CD4-positive, alpha-beta T cell treated with Interferon gamma for 1 hour (primary cell): ENCODE measurements around the gene NUDCD2.
"Not testable (repeated sequence)": the region's sequence is repeated elsewhere in the genome, so short reads cannot be mapped to it uniquely, and the experiment has no call there.

Experiments
- DNase-seq: peaks from one replicate; pipeline ENCODE4 v3.0.0-alpha.2; 2020

The NUDCD2 gene

DNA sequence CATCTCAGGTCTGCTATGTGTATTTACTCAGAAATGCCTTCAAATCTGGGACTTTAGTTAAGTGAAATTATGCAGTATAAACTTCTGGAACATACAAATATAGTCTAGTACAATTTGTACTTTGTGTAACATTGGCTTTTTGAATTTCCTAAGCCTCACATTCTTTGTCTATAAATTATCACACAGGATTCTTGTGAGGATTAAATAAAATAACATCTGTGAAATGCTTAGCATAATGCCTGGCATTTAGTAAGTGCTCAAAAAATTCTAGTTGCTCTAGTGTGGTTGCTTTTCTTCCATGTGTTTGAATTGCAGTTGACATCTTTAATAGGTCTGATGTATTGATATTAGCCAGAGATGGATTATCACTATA lies 3.1 kb upstream of the NUDCD2 start:
- no peak for DNase-seq

GRCh38 chr5:163460562-163461171 lies 765 bp upstream of the NUDCD2 start, which contains the start of gene HMMR:
TSS of gene HMMR (plus strand) at chr5:163460632. CDS start at chr5:163460693, 61 bp downstream.
- no peak for DNase-seq

DNA sequence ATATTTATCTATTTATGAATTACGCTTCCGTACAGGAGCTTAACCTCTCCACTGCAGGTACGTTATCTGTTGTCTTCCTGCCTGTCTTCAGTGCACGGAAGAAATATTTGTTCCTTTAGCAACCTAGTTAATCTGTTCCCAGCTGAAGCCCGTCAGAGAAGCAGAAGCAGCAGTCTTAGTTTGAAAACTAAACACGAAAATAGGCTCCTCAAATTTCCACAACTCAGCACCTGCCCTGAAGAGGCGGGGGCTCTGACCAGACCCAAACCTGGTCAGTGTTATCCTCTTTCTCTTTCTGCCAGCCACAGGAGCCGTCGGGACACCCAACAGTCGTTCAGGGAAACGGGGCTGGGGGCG lies 462 bp downstream of the NUDCD2 start:
- DNase-seq = no peak

DNA sequence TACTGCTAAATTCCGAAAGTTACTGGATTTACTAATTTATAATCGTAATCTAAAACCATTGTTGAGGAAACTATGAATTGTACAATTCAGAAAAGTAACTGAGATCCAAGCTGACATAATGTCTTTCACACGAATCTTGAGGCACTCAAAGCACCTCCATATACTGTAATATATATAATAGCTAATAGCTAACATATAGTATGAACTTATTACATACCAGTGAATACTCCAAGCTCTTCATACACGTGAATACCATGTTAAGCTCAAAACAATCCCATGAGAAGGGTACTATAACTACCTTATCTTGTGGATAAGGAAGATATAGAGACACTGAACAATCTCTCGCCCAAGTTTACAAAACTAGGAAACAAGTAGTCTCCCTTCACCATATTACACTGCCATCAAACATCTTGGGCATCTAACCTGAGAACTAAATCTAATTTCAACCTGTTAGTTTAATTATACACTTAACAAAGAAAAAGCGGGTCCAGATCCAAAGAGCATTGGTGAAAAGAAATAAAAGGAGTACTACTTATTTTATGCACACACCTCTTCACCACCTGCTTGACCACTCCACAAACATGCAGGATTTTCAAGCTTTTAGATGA lies 1.0 kb downstream of the NUDCD2 start:
- no peak for DNase-seq

GRCh38 chr5:163456840-163457239 lies 3.1 kb downstream of the NUDCD2 start:
- DNase-seq = no peak

DNA sequence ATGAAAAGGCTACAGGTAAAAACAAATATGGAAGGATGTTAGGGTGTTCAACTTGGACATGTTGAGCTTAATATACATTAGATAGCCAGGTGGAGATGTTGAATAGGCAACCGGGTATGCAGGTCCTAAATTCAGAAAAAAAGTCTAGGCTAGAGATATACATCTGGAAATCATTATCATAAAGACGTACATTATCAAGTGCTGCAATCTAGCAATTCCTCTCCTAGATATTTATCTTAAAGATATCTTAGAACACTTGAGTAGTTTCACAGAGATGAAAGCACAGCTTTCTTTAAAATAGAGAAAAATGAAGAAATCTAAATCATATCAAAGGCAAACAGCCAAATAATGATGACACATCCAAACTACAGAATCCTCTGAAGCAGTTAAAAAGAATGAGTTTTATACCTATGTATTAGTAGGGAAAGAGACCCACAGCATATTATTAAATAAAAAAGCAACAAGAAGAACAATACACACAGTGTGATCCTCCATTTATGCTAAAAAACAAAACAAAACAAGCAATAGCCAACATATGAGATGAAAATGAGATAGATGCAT lies 3.8 kb downstream of the NUDCD2 start:
- no peak for DNase-seq

DNA sequence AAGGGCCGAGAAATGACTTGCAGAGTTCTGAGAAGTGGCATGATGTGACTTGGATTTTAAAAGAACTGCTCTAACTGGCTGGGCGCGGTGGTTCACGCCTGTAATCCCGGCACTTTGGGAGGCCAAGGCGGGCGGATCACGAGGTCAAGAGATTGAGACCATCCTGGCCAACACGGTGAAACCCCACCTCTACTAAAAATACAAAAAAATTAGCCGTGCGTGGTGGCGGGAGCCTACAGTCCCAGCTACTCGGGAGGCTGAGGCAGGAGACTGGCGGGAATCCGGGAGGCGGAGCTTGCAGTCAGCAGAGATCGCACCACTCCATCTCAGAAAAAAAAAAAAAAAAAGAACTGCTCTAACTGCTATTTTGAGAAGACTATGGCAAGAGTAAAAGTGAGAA lies 4.5 kb downstream of the NUDCD2 start:
- DNase-seq = not testable (repeated sequence)

GRCh38 chr5:163453705-163454104 lies 6.2 kb downstream of the NUDCD2 start:
- DNase-seq = no peak

GRCh38 chr5:163451489-163451888 lies 8.4 kb downstream of the NUDCD2 start:
- no peak for DNase-seq

DNA sequence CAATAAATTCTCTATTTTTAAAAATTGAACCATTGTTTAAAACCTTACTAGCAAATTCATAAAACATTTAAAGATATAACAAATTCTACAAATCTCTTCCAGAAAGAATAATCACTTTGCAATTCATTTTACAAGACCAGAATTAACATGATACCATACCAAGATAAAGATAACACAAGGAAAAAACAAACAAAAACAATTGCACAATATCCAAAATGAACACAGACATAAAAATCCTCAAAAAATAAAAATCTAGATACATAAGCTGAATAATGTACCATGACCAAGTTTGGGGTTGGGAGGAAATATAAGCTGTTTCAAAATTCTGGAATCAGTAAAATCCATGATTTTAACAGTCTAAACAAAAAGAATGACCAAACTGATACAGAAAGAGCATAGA lies 11.4 kb downstream of the NUDCD2 start:
- DNase-seq = no peak

GRCh38 chr5:163447875-163448274 lies 12.0 kb downstream of the NUDCD2 start:
- no peak for DNase-seq

- no peak for DNase-seq
Measured at GRCh38 chr5:163447191-163447590, 12.7 kb downstream of the NUDCD2 start.

- no peak for DNase-seq
Measured at GRCh38 chr5:163445345-163445744, 14.6 kb downstream of the NUDCD2 start.

GRCh38 chr5:163444526-163444925 lies 15.4 kb downstream of the NUDCD2 start:
- no peak for DNase-seq

- no peak for DNase-seq
Measured at GRCh38 chr5:163440954-163441353, 18.9 kb downstream of the NUDCD2 start.

DNA sequence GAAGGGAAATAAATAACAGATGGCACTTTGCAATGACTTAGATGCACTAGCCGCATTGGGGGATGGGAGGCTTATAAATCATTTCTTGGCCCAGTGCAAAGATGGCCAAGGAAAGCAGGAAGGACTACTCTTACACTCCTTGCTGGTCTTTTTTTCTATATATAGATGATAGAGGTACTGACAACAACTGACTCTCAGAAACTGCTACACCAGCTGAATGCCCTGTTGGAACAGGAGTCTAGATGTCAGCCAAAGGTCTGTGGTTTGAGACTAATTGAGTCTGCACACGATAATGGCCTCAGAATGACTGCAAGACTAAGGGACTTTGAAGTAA lies 20.8 kb downstream of the NUDCD2 start:
- no peak for DNase-seq

- peak; percentile 90 for DNase-seq
Measured at GRCh38 chr5:163437309-163438182, 22.4 kb downstream of the NUDCD2 start, which contains the start of gene CCNG1. TSS of gene CCNG1 (plus strand) at chr5:163437595. CDS start at chr5:163439257, 1,662 bp downstream.

- DNase-seq = no peak
Measured at GRCh38 chr5:163437011-163437308, 22.9 kb downstream of the NUDCD2 start.

- no peak for DNase-seq
Measured at GRCh38 chr5:163436515-163436914, 23.4 kb downstream of the NUDCD2 start.

DNA sequence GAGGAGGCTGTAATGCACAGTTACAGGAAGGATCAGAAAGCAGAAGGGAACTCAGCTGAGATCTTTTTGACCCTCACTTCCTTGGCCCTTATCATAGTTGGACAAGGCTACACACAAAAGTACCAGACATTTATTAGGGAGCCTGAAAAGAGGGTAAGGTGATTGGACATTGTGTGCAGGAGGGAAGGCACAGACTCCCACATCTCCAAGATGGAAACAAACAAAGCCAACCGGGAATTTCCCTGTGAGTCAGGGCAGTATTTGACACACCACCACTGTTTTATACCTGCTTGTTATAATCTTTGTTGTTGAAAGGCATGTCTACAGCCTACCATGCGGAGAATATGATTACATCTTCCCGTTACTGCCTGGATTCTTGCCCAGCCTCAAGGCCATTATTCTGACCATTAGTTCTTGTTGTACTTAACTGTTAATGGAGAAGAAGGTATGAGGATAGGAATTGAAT lies 25.5 kb downstream of the NUDCD2 start:
- DNase-seq = no peak

- no peak for DNase-seq
Measured at GRCh38 chr5:163433271-163433670, 26.6 kb downstream of the NUDCD2 start.

- DNase-seq = no peak
Measured at GRCh38 chr5:163432544-163432943, 27.4 kb downstream of the NUDCD2 start.

- DNase-seq = not testable (repeated sequence)
Measured at GRCh38 chr5:163426128-163426527, 33.8 kb downstream of the NUDCD2 start.

DNA sequence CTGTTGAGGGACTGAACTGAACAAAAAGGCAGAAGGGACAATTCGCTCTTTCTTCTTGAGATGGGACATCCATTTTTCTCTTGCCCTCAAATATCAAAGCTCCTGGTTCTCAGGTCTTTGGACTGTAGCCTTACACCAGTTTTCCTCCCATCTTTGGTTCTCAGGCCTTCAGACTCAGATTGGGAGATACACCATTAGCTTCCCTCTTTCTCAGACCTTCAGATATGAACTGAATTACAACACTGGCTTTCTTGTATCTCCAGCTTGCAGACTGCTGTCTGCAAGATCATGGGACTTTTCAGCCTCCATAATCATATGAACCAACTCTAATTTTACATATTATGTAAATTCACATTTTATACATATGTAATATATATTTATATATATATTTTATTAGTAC lies 35.1 kb downstream of the NUDCD2 start:
- DNase-seq = no peak
